Panc1 (cell line): ENCODE measurements around the gene IGFN1. TPM values are rescaled to one million over a fixed set of nuclear protein-coding genes. Genes with fewer than 3 reads are reported as not detected.

Experiments
- ATAC-seq: fragments of 200-7000 bp; cut with Tn5 transposase; 2 replicates; pipeline ENCODE4 v1.9.1; 2020; ENCODE audit warnings: mild to moderate bottlenecking, moderate library complexity
- BruUV-seq: library from RNA; stranded (reverse); fragments of 400-500 nt; replicated peaks from 2 replicates; lab custom pipeline; 2021; lab: Mats Ljungman, UMichigan
- CTCF ChIA-PET: fragments of 300-600 bp; sonication (Branson Sonifier 250); formaldehyde crosslinking; loops from one replicate; lab custom pipeline; 2022; ENCODE audit warnings: antibody characterized with exemption; lab: Charles Lee
- POLR2A ChIA-PET: fragments of 300-600 bp; sonication (Branson Sonifier 250); formaldehyde crosslinking; loops from one replicate; lab custom pipeline; 2022; ENCODE audit warnings: antibody characterized with exemption; lab: Charles Lee
- DNase-seq: peaks from one replicate; pipeline ENCODE4 v3.0.0-alpha.2; 2010; ENCODE audit warnings: low read depth, low spot score
- H3K27ac ChIP-seq: 2 replicates; pipeline ENCODE4 v1.5.1; 2011; ENCODE audit warnings: mild to moderate bottlenecking, low read length, inconsistent platforms
- H3K27me3 ChIP-seq: fragments of 200-500 bp; sonication (Bioruptor generic); 2 replicates; pipeline ENCODE4 v1.6.0; 2014; ENCODE audit warnings: low read length, inconsistent platforms; ENCODE audit not compliant: control insufficient read depth, insufficient read depth
- H3K36me3 ChIP-seq: fragments of 200-500 bp; sonication (Bioruptor generic); 2 replicates; pipeline ENCODE4 v1.5.1; 2014; ENCODE audit warnings: inconsistent platforms, mild to moderate bottlenecking, low read length, moderate library complexity; ENCODE audit not compliant: control insufficient read depth, insufficient read depth
- H3K4me1 ChIP-seq: 2 replicates; pipeline ENCODE4 v1.5.1; 2011; ENCODE audit warnings: inconsistent platforms, mild to moderate bottlenecking, low read length, moderate library complexity; ENCODE audit not compliant: control insufficient read depth, insufficient read depth
- H3K4me3 ChIP-seq, 2 experiments: 2 replicates each; pipeline ENCODE4 v1.5.1; 2011 to 2012; ENCODE audit warnings: low read depth in 2 of 2, low read length in 2 of 2, mild to moderate bottlenecking in 2 of 2, inconsistent platforms in 1 of 2, moderate library complexity in 1 of 2
- H3K9me3 ChIP-seq: fragments of 200-500 bp; sonication (Bioruptor generic); 2 replicates; pipeline ENCODE4 v1.5.1; 2014; ENCODE audit warnings: low read depth, mild to moderate bottlenecking, inconsistent platforms, low read length, moderate library complexity; ENCODE audit not compliant: control insufficient read depth, insufficient read depth
- POLR2AphosphoS5 ChIP-seq: IDR thresholded peaks from 2 replicates; pipeline ENCODE4 v1.6.1; 2012; ENCODE audit warnings: mild to moderate bottlenecking, low read depth, low read length, moderate library complexity
- SIN3A ChIP-seq: IDR thresholded peaks from 2 replicates; pipeline ENCODE4 v1.6.1; 2012; ENCODE audit warnings: low read depth, mild to moderate bottlenecking, low read length, moderate library complexity, borderline replicate concordance; ENCODE audit not compliant: insufficient read depth
- TCF7L2 ChIP-seq: IDR thresholded peaks from 2 replicates; pipeline ENCODE4 v1.6.1; 2011; ENCODE audit warnings: mild to moderate bottlenecking, low read depth, low read length, inconsistent platforms
- in situ Hi-C: cut with HindIII; loops from 2 replicates; pipeline ENCODE4 v1.10.0; 2016; ENCODE audit warnings: low sequenced_read_pairs, low pct_unique_long_range_greater_than_20kb
- intact Hi-C: fragments of 100-400 bp; cut with micrococcal nuclease; formaldehyde crosslinking; loops from one replicate; pipeline ENCODE4 v1.10.0; 2022; ENCODE audit not compliant: unreplicated experiment
- total RNA-seq: library from RNA; stranded (reverse); gene quantifications from one replicate; pipeline ENCODE4 v1.2.1, GENCODE V29; 2021; ENCODE audit not compliant: unreplicated experiment
- TF ChIP-seq, protein P1 (sequence below), 2 experiments: IDR thresholded peaks; 2 replicates each; pipeline ENCODE4 v1.6.1; 2011 to 2012; ENCODE audit warnings: low read depth in 2 of 2, control low read depth in 1 of 2, low read length in 1 of 2, mild to moderate bottlenecking in 1 of 2, moderate library complexity in 1 of 2; ENCODE audit not compliant: insufficient read depth in 1 of 2
- TF ChIP-seq, protein P2 (sequence below): fragments of 450-650 bp; IDR thresholded peaks from 2 replicates; pipeline ENCODE4 v1.5.1; 2017; ENCODE audit warnings: mild to moderate bottlenecking

Gene IGFN1
- total RNA-seq, 1 experiment from 2014 or later, result not detected

DNA sequence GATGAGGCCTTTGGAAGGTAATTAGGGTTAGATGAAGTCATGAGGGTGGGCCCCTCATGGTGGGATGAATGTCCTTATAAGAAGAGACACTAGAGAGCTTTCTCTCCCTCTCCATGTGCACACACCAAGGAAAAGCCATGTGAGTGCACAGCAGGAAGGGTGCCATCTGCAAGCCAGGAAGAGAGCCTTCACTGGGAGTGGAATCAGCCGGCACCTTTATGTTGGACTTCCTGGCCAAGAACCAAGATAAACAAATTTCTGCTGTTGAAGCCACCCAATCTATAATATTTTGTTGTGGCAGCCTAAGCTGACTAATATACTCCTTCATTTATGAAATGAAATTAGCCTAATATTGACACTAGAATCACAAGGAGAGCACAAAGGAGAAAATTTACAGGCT, 54.5 kb downstream of the IGFN1 start:
- no TSS peak for BruUV-seq
- H3K27me3 ChIP-seq, result peaks cover 51% of the 10 kb centered on the region
- in situ Hi-C loops, result no loop called here
- no peak overlapping the region for H3K4me3 ChIP-seq
- H3K27ac ChIP-seq, result no peak overlapping the region
- H3K4me1 ChIP-seq, result no peaks in the 10 kb centered on the region
- intact Hi-C loops, result no loop called here
- ChIA-PET POLR2A (no interaction called here), CTCF (interaction anchor here (0.6 kb wide), 1 partner anchor 103 kb away, joined by 3 read pairs; no protein-coding TSS in a partner anchor)
- TF ChIP-seq SIN3A, result no peak
- TF ChIP-seq, protein P1, sequence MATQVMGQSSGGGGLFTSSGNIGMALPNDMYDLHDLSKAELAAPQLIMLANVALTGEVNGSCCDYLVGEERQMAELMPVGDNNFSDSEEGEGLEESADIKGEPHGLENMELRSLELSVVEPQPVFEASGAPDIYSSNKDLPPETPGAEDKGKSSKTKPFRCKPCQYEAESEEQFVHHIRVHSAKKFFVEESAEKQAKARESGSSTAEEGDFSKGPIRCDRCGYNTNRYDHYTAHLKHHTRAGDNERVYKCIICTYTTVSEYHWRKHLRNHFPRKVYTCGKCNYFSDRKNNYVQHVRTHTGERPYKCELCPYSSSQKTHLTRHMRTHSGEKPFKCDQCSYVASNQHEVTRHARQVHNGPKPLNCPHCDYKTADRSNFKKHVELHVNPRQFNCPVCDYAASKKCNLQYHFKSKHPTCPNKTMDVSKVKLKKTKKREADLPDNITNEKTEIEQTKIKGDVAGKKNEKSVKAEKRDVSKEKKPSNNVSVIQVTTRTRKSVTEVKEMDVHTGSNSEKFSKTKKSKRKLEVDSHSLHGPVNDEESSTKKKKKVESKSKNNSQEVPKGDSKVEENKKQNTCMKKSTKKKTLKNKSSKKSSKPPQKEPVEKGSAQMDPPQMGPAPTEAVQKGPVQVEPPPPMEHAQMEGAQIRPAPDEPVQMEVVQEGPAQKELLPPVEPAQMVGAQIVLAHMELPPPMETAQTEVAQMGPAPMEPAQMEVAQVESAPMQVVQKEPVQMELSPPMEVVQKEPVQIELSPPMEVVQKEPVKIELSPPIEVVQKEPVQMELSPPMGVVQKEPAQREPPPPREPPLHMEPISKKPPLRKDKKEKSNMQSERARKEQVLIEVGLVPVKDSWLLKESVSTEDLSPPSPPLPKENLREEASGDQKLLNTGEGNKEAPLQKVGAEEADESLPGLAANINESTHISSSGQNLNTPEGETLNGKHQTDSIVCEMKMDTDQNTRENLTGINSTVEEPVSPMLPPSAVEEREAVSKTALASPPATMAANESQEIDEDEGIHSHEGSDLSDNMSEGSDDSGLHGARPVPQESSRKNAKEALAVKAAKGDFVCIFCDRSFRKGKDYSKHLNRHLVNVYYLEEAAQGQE (IDR thresholded peaks at IDR 0.05; ENCODE audit: insufficient read depth in 1 of 2, low read depth in 2 of 2, low read length in 1 of 2), result no peak
- TF ChIP-seq, protein P2, sequence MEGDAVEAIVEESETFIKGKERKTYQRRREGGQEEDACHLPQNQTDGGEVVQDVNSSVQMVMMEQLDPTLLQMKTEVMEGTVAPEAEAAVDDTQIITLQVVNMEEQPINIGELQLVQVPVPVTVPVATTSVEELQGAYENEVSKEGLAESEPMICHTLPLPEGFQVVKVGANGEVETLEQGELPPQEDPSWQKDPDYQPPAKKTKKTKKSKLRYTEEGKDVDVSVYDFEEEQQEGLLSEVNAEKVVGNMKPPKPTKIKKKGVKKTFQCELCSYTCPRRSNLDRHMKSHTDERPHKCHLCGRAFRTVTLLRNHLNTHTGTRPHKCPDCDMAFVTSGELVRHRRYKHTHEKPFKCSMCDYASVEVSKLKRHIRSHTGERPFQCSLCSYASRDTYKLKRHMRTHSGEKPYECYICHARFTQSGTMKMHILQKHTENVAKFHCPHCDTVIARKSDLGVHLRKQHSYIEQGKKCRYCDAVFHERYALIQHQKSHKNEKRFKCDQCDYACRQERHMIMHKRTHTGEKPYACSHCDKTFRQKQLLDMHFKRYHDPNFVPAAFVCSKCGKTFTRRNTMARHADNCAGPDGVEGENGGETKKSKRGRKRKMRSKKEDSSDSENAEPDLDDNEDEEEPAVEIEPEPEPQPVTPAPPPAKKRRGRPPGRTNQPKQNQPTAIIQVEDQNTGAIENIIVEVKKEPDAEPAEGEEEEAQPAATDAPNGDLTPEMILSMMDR, result no peak
- no peak for TF ChIP-seq POLR2AphosphoS5
- TF ChIP-seq TCF7L2, result no peak
- no peaks in the 10 kb centered on the region for H3K9me3 ChIP-seq
- ATAC-seq (no peak), DNase-seq (no peak)
- no peaks in the 10 kb centered on the region for H3K36me3 ChIP-seq

DNA sequence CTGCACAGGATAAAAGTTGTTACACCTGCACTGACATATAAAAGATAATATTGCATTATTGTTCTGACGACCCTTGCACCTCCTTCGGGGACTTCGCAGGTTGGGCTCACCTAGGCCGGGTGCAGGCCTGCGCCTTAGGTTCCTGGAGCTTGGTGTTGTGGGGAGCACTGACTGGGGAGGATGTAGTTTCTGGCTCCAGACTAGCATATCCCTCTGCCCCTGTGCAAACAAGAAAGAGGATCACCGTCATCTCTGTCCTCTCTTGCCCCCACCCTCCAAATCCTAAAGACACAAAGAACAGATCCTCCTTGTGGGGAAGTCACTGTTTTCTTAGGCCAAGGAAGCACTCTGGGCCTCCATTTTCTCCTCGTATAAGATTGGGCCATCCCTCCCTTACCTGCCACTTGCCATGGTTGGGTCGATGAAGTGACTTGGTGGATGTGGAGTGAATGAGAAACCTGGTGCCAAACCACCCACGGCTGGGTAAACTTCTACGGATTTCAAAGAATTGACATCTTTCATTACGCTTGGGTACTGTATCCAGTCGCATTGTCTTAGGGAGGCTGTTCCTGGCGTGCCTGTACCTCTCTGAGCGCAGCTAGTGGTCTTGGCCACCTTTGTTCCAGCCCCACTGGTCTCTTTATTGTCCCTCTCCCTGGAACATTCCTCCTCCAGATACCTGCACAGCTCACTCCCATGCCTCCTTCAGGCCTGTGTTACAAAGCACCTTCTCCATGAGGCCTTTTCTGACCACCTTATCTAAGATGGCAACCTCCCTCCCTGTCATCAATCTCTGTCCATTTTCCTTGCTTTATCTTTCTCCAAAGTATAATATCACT, 58.3 kb downstream of the IGFN1 start:
- no peak for ATAC-seq
- CTCF ChIA-PET, result interaction anchor here (0.8 kb wide), 1 partner anchor 100 kb away, joined by 4 read pairs; no protein-coding TSS in a partner anchor

More for the DNA sequence above, 58.3 kb downstream of the IGFN1 start:
- Histone ChIP-seq H3K27ac (no peak overlapping the region), H3K27me3 (peaks cover 17% of the 10 kb centered on the region), H3K4me1 (no peaks in the 10 kb centered on the region), H3K36me3 (no peaks in the 10 kb centered on the region), H3K9me3 (no peaks in the 10 kb centered on the region), H3K4me3 (no peak overlapping the region)
- BruUV-seq, result no TSS peak
- in situ Hi-C loops (no loop called here), intact Hi-C loops (no loop called here)
- DNase-seq, result no peak
- POLR2A ChIA-PET, result no interaction called here
- TF ChIP-seq, protein P1 (IDR thresholded peaks at IDR 0.05; ENCODE audit: insufficient read depth in 1 of 2, low read depth in 2 of 2, low read length in 1 of 2), result no peak
- no peak for TF ChIP-seq SIN3A
- no peak for TF ChIP-seq POLR2AphosphoS5
- TF ChIP-seq, protein P2, result no peak
- TF ChIP-seq TCF7L2, result no peak
